PC-9 (cell line): ENCODE results near the gene CTDP1.

Experiments used
- CTCF ChIP-seq: fragments of 200-600 bp; sonication (generic); conservative IDR thresholded peaks from 2 replicates; pipeline ENCODE4 v1.6.1; 2017; ENCODE audit warnings: mixed run types, antibody characterized with exemption, mild to moderate bottlenecking, moderate library complexity
- EZH2 ChIP-seq: fragments of 200-600 bp; sonication (generic); IDR thresholded peaks from 2 replicates; pipeline ENCODE4 v1.8.0; 2017; ENCODE audit warnings: antibody characterized with exemption, low read depth

- TF ChIP-seq CTCF (no peak), EZH2 (no peak)
Observed at GRCh38 chr18:79664525-79665125, 15.0 kb upstream of the CTDP1 start.
